ENCODE measurements around the gene ACTC1.

DNA sequence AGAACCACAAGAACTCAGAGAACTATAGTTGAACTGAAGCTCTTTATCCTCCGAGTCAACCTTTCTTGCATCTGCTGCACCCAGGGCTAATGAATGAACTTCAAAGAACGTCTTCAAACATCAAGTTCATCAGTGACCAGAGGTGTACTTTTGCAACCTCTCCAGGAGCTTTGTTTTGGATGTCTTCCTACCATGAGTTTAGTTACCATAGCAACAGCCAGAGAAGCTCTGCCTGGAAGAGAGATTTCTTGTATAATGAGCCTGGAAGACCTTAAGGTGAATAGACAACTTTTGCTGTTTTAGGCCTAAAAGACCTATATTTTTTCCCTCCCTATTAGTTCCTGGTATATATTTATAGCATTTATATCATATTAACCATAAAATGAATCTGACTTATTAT is 9.1 kb downstream of the ACTC1 start:
- TF ChIP-seq CTCF (IDR thresholded peaks at IDR 0.05; ENCODE audit: low read depth, low read length, poor library complexity, severe bottlenecking) (no peak), EZH2phosphoT487 (IDR thresholded peaks at IDR 0.05; ENCODE audit: borderline replicate concordance, low read length) (no peak)

Data from DOHH2 (cell line).